Liver (tissue), 3 donors: ENCODE measurements around the gene FEM1B.

ENCODE experiments used
- EGR1 ChIP-seq, 2 donors: IDR thresholded peaks; 2 replicates each; pipeline ENCODE4 v1.6.1; 2016 to 2018; ENCODE audit warnings: antibody characterized with exemption in 2 of 2, low read depth in 2 of 2
- FOXA1 ChIP-seq: IDR thresholded peaks from 2 replicates; pipeline ENCODE4 v1.6.1; 2016; ENCODE audit warnings: antibody characterized with exemption
- GABPA ChIP-seq, 2 donors: IDR thresholded peaks in 1 of 2; conservative IDR thresholded peaks in 1 of 2; 2 replicates each; pipeline ENCODE4 v1.6.1; 2016; ENCODE audit warnings: antibody characterized with exemption in 2 of 2, mild to moderate bottlenecking in 1 of 2, moderate library complexity in 1 of 2
- HNF4A ChIP-seq, 2 donors: conservative IDR thresholded peaks; 2 replicates each; pipeline ENCODE4 v1.6.1; 2016; ENCODE audit warnings: antibody characterized with exemption in 2 of 2, mild to moderate bottlenecking in 2 of 2
- JUND ChIP-seq, 2 donors: IDR thresholded peaks; 2 replicates each; pipeline ENCODE4 v1.6.1; 2016; ENCODE audit warnings: antibody characterized with exemption in 2 of 2
- RAD21 ChIP-seq, 2 donors: IDR thresholded peaks; 2 replicates each; pipeline ENCODE4 v1.6.1; 2016; ENCODE audit warnings: antibody characterized with exemption in 2 of 2, mild to moderate bottlenecking in 2 of 2
- RXRA ChIP-seq, 2 donors: IDR thresholded peaks; 2 replicates each; pipeline ENCODE4 v1.6.1; 2017 to 2018; ENCODE audit warnings: antibody characterized with exemption in 2 of 2, mild to moderate bottlenecking in 1 of 2
- SP1 ChIP-seq: IDR thresholded peaks from 2 replicates; pipeline ENCODE4 v1.6.1; 2018; ENCODE audit warnings: antibody characterized with exemption, mild to moderate bottlenecking
- TAF1 ChIP-seq: conservative IDR thresholded peaks from 2 replicates; pipeline ENCODE4 v1.6.1; 2016; ENCODE audit warnings: antibody characterized with exemption, mild to moderate bottlenecking
- YY1 ChIP-seq: IDR thresholded peaks from 2 replicates; pipeline ENCODE4 v1.6.1; 2016; ENCODE audit warnings: antibody characterized with exemption, mild to moderate bottlenecking
- TF ChIP-seq, protein P1 (sequence below): fragments of 150-350 bp; IDR thresholded peaks from 2 replicates; pipeline ENCODE4 v1.5.1; 2017; ENCODE audit warnings: improper control_type of control experiment, low read depth, low read length; ENCODE audit not compliant: missing input control
- TF ChIP-seq, protein P2 (sequence below): IDR thresholded peaks from 2 replicates; pipeline ENCODE4 v1.6.1; 2016; ENCODE audit warnings: antibody characterized with exemption
- TF ChIP-seq, protein P3 (sequence below): IDR thresholded peaks from 2 replicates; pipeline ENCODE4 v1.6.1; 2016; ENCODE audit warnings: antibody characterized with exemption
- TF ChIP-seq, protein P4 (sequence below): IDR thresholded peaks from 2 replicates; pipeline ENCODE4 v1.6.1; 2016; ENCODE audit warnings: antibody characterized with exemption, mild to moderate bottlenecking
- donor health status: healthy.
- donor health status: healthy.

DNA sequence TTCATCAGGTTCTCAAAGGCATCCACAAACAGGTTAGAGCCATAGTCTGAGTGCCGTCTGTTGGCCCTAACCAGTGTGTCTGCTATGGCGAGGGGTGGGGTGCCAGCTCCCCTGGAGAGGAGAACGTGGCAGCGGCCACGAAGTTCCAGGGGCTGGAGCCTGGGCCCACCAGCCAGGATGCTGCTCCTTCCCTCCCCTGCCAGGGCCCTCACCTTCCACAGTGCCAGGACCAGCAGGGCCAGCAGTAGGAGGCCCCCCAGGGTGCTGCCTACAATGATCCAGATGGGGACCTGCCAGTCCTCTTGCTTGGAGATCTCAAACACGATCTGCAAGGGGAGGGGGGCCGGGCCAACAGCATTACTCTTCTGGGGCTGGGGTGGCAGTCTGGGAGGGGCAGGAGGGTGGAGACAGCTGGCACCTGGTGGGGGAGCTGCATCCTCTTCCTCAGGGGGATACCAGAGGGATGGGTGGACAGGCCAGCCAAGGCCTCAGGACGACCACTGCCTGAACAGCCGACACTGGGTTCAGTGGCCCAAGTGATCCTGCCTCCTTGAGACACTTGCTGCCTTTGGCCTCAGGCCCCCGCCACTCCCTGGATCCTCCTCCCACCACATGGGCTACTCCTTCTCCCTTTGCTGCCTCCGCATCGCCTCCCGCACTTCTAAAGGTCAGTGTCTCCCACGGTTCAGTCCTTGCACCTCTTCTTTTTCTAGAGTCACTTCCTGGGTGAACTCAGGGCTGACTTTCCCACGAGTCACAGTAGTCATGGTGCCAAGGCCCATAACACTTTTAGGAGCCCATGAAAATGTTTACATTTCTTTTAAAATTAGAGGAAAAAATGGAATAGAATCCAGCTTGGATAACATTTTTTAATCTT, 26.3 kb downstream of the FEM1B start:
- TF ChIP-seq, protein P1, sequence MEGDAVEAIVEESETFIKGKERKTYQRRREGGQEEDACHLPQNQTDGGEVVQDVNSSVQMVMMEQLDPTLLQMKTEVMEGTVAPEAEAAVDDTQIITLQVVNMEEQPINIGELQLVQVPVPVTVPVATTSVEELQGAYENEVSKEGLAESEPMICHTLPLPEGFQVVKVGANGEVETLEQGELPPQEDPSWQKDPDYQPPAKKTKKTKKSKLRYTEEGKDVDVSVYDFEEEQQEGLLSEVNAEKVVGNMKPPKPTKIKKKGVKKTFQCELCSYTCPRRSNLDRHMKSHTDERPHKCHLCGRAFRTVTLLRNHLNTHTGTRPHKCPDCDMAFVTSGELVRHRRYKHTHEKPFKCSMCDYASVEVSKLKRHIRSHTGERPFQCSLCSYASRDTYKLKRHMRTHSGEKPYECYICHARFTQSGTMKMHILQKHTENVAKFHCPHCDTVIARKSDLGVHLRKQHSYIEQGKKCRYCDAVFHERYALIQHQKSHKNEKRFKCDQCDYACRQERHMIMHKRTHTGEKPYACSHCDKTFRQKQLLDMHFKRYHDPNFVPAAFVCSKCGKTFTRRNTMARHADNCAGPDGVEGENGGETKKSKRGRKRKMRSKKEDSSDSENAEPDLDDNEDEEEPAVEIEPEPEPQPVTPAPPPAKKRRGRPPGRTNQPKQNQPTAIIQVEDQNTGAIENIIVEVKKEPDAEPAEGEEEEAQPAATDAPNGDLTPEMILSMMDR, result no peak
- TF ChIP-seq JUND (IDR thresholded peaks at IDR 0.05) (no peak), GABPA (IDR thresholded peaks at IDR 0.05 in 1 of 2, conservative IDR thresholded peaks at IDR 0.05 in 1 of 2) (no peak), TAF1 (no peak), EGR1 (IDR thresholded peaks at IDR 0.05; ENCODE audit: low read depth in 2 of 2) (no peak), RAD21 (IDR thresholded peaks at IDR 0.05) (no peak), RXRA (IDR thresholded peaks at IDR 0.05) (no peak), SP1 (no peak), YY1 (no peak), HNF4A (conservative IDR thresholded peaks at IDR 0.05) (no peak), FOXA1 (no peak)
- TF ChIP-seq, protein P2, sequence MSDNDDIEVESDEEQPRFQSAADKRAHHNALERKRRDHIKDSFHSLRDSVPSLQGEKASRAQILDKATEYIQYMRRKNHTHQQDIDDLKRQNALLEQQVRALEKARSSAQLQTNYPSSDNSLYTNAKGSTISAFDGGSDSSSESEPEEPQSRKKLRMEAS, result no peak
- TF ChIP-seq, protein P3, sequence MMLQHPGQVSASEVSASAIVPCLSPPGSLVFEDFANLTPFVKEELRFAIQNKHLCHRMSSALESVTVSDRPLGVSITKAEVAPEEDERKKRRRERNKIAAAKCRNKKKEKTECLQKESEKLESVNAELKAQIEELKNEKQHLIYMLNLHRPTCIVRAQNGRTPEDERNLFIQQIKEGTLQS, result no peak
- TF ChIP-seq, protein P4, sequence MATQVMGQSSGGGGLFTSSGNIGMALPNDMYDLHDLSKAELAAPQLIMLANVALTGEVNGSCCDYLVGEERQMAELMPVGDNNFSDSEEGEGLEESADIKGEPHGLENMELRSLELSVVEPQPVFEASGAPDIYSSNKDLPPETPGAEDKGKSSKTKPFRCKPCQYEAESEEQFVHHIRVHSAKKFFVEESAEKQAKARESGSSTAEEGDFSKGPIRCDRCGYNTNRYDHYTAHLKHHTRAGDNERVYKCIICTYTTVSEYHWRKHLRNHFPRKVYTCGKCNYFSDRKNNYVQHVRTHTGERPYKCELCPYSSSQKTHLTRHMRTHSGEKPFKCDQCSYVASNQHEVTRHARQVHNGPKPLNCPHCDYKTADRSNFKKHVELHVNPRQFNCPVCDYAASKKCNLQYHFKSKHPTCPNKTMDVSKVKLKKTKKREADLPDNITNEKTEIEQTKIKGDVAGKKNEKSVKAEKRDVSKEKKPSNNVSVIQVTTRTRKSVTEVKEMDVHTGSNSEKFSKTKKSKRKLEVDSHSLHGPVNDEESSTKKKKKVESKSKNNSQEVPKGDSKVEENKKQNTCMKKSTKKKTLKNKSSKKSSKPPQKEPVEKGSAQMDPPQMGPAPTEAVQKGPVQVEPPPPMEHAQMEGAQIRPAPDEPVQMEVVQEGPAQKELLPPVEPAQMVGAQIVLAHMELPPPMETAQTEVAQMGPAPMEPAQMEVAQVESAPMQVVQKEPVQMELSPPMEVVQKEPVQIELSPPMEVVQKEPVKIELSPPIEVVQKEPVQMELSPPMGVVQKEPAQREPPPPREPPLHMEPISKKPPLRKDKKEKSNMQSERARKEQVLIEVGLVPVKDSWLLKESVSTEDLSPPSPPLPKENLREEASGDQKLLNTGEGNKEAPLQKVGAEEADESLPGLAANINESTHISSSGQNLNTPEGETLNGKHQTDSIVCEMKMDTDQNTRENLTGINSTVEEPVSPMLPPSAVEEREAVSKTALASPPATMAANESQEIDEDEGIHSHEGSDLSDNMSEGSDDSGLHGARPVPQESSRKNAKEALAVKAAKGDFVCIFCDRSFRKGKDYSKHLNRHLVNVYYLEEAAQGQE, result no peak
